ENCODE measurements around the gene PTGR3. TPM values are rescaled to one million over a fixed set of nuclear protein-coding genes. Genes with fewer than 3 reads are reported as not detected.

Gene PTGR3
- total and polyA plus RNA-seq, 2 experiments from 2014 or later, result 24.4 to 25.7 TPM

GRCh38 chr18:75221397-75221796, 12.5 kb upstream of the PTGR3 start:
- no peak overlapping the region for H3K27ac ChIP-seq
- no peak for DNase-seq (ENCODE audit: low spot score)
- no peak overlapping the region for H3K4me3 ChIP-seq
- 82% methylated on average over 1 of the region's 1 CpG for WGBS (ENCODE audit: low lambda C conversion rate, missing lambda C conversion rate)
- H3K9me3 ChIP-seq (ENCODE audit: low read depth), result no peaks in the 10 kb centered on the region
- H3K79me2 ChIP-seq, result peaks cover 95% of the 10 kb centered on the region
- H3K4me1 ChIP-seq (ENCODE audit: insufficient read depth), result peaks cover 69% of the 10 kb centered on the region
- no peak overlapping the region for H2AFZ ChIP-seq
- H3K9me2 ChIP-seq (replicated peaks; ENCODE audit: insufficient read depth), result no peaks in the 10 kb centered on the region
- no peak overlapping the region for H3K4me2 ChIP-seq
- peaks cover 5% of the 10 kb centered on the region for H4K20me1 ChIP-seq (ENCODE audit: insufficient read depth, poor library complexity, severe bottlenecking)
- TF ChIP-seq EZH2phosphoT487 (IDR thresholded peaks at IDR 0.05; ENCODE audit: low read depth, severe bottlenecking, unreplicated experiment) (no peak), EZH2 (IDR thresholded peaks at IDR 0.05; ENCODE audit: borderline replicate concordance) (no peak)
- TF ChIP-seq, protein P1, sequence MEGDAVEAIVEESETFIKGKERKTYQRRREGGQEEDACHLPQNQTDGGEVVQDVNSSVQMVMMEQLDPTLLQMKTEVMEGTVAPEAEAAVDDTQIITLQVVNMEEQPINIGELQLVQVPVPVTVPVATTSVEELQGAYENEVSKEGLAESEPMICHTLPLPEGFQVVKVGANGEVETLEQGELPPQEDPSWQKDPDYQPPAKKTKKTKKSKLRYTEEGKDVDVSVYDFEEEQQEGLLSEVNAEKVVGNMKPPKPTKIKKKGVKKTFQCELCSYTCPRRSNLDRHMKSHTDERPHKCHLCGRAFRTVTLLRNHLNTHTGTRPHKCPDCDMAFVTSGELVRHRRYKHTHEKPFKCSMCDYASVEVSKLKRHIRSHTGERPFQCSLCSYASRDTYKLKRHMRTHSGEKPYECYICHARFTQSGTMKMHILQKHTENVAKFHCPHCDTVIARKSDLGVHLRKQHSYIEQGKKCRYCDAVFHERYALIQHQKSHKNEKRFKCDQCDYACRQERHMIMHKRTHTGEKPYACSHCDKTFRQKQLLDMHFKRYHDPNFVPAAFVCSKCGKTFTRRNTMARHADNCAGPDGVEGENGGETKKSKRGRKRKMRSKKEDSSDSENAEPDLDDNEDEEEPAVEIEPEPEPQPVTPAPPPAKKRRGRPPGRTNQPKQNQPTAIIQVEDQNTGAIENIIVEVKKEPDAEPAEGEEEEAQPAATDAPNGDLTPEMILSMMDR (IDR thresholded peaks at IDR 0.05; ENCODE audit: poor library complexity), result no peak
- no peaks in the 10 kb centered on the region for H3K27me3 ChIP-seq
- no peaks in the 10 kb centered on the region for H3K36me3 ChIP-seq (replicated peaks; ENCODE audit: insufficient read depth, low read depth)

DNA sequence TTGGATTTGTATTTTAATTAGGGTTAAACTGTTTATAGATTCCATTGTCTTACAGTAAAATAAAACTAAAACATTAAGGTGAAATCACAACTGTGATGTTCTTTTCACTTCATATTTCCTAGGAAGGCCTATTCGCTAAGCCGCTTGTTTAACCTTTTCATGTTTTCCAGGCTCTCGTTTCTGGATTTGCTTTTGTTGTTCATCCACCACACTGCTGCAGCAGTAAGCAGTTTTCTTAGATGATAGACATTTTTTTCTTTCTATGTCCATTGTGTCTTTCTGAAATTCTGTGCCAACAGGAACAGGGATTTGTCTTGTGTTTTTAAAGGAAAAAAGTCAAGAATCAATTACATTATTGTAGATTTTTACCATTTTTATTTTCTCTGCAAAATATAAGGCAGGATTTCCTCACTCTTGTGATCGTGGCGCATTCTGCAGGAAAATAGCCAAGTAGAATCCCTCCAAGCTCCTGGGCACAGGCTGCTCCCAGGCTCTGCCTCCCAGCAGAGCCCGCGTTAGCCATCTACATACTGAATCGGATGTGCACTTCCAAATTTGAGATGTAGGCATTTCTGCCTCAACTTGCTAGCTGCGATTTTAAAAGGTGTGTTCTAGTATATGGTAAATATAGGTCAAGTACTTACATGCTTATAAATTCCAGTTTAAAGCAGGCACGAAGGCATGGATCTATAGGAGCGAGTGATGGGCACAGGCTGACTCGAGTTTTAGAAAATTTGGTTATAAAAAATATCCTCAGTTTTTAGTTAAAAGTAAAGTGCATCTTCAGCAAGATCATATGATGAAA, 11.8 kb upstream of the PTGR3 start:
- Histone ChIP-seq H3K4me3 (no peak overlapping the region), H3K9me3 (ENCODE audit: low read depth) (no peaks in the 10 kb centered on the region), H3K27me3 (no peaks in the 10 kb centered on the region), H3K79me2 (peaks cover 97% of the 10 kb centered on the region), H3K4me2 (peak overlapping the region; percentile 0), H3K36me3 (replicated peaks; ENCODE audit: insufficient read depth, low read depth) (no peaks in the 10 kb centered on the region), H2AFZ (no peak overlapping the region), H3K27ac (peak overlapping the region; percentile 28), H4K20me1 (ENCODE audit: insufficient read depth, poor library complexity, severe bottlenecking) (peaks cover 5% of the 10 kb centered on the region), H3K4me1 (ENCODE audit: insufficient read depth) (peaks cover 70% of the 10 kb centered on the region), H3K9me2 (replicated peaks; ENCODE audit: insufficient read depth) (no peaks in the 10 kb centered on the region)
- WGBS (ENCODE audit: low lambda C conversion rate, missing lambda C conversion rate), result 89% methylated on average over 12 of the region's 12 CpGs
- TF ChIP-seq EZH2 (IDR thresholded peaks at IDR 0.05; ENCODE audit: borderline replicate concordance) (no peak), EZH2phosphoT487 (IDR thresholded peaks at IDR 0.05; ENCODE audit: low read depth, severe bottlenecking, unreplicated experiment) (no peak)
- TF ChIP-seq, protein P1 (IDR thresholded peaks at IDR 0.05; ENCODE audit: poor library complexity), result no peak
- no peak for DNase-seq (ENCODE audit: low spot score)

GRCh38 chr18:75219745-75220375, 10.9 kb upstream of the PTGR3 start:
- 88% methylated on average over 11 of the region's 11 CpGs for WGBS (ENCODE audit: low lambda C conversion rate, missing lambda C conversion rate)
- H3K27me3 ChIP-seq, result no peaks in the 10 kb centered on the region
- no peak overlapping the region for H3K4me3 ChIP-seq
- H3K4me1 ChIP-seq (ENCODE audit: insufficient read depth), result peaks cover 73% of the 10 kb centered on the region
- no peaks in the 10 kb centered on the region for H3K9me3 ChIP-seq (ENCODE audit: low read depth)
- H3K79me2 ChIP-seq, result peaks cover 97% of the 10 kb centered on the region
- no peaks in the 10 kb centered on the region for H3K36me3 ChIP-seq (replicated peaks; ENCODE audit: insufficient read depth, low read depth)
- peaks cover 5% of the 10 kb centered on the region for H4K20me1 ChIP-seq (ENCODE audit: insufficient read depth, poor library complexity, severe bottlenecking)
- DNase-seq (ENCODE audit: low spot score), result no peak
- H2AFZ ChIP-seq, result no peak overlapping the region
- no peaks in the 10 kb centered on the region for H3K9me2 ChIP-seq (replicated peaks; ENCODE audit: insufficient read depth)
- H3K27ac ChIP-seq, result peak overlapping the region; percentile 28
- TF ChIP-seq EZH2phosphoT487 (IDR thresholded peaks at IDR 0.05; ENCODE audit: low read depth, severe bottlenecking, unreplicated experiment), result no peak
- no peak for TF ChIP-seq EZH2 (IDR thresholded peaks at IDR 0.05; ENCODE audit: borderline replicate concordance)
- TF ChIP-seq, protein P1 (IDR thresholded peaks at IDR 0.05; ENCODE audit: poor library complexity), result no peak
- no peak overlapping the region for H3K4me2 ChIP-seq

Data from hepatocyte (in vitro differentiated cells).